Urinary bladder (tissue), 4 donors: ENCODE measurements around the gene ASMTL. TPM values are rescaled to one million over a fixed set of nuclear protein-coding genes. Genes with fewer than 3 reads are reported as not detected.
"Not testable (repeated sequence)": the region's sequence is repeated elsewhere in the genome, so short reads cannot be mapped to it uniquely, and the experiment has no call there.

ENCODE experiments used
- DNase-seq: peaks from one replicate; pipeline ENCODE4 v3.0.0-alpha.2; 2015; ENCODE audit errors: extremely low spot score
- H3K27ac ChIP-seq: one replicate; pipeline ENCODE4 v1.5.1; 2013; ENCODE audit warnings: low read depth, mild to moderate bottlenecking, moderate library complexity
- H3K36me3 ChIP-seq: one replicate; pipeline ENCODE4 v1.6.1; 2013; ENCODE audit warnings: mild to moderate bottlenecking, moderate library complexity; ENCODE audit not compliant: insufficient read depth
- H3K4me1 ChIP-seq: one replicate; pipeline ENCODE4 v1.6.1; 2013; ENCODE audit warnings: mild to moderate bottlenecking, moderate library complexity; ENCODE audit not compliant: insufficient read depth
- H3K4me3 ChIP-seq: one replicate; pipeline ENCODE4 v1.5.1; 2013; ENCODE audit warnings: low read depth, low read length
- WGBS: extraction: QIAGEN DNeasy Blood & Tissue Kit; methylation state at CpG from one replicate; pipeline ENCODE4 v1.1.7; 2013; 5-methylcytosine and 5-hydroxymethylcytosine counted together
- polyA plus RNA-seq: library from polyadenylated mRNA; stranded (reverse); fragments of 200-250 nt; gene quantifications from one replicate; pipeline ENCODE4 v1.2.3, GENCODE V29; 2013
- total RNA-seq: library from RNA; depleted of rRNA; stranded (reverse); fragments of >200 nt; gene quantifications from one replicate; pipeline ENCODE4 v1.2.3, GENCODE V29; 2014
- donor health status: healthy with polysubstance abuse.
- donor health status: healthy.

ASMTL gene
- total RNA-seq = 9.1 TPM
- polyA plus RNA-seq = 46.2 TPM

- Histone ChIP-seq H3K27ac (peak within 1 kb of the TSS; percentile 92), H3K4me3 (peak within 1 kb of the TSS; percentile 84), H3K4me1 (peaks cover 4% of the 10 kb centered on the region), H3K36me3 (no peaks in the 10 kb centered on the region)
- DNase-seq = peak; percentile 98
- under 1% methylated on average over 76 of the region's 76 CpGs for WGBS
Observed at GRCh38 chrX:1452516-1453394, at the start of gene ASMTL. TSS of gene ASMTL (minus strand) at chrX:1452909. CDS start at chrX:1452840, 69 bp downstream.

- no peak for DNase-seq
- no peak overlapping the region for H3K4me3 ChIP-seq
- no peak overlapping the region for H3K27ac ChIP-seq
- 61% methylated on average over 12 of the region's 12 CpGs for WGBS
- no peaks in the 10 kb centered on the region for H3K4me1 ChIP-seq
- no peaks in the 10 kb centered on the region for H3K36me3 ChIP-seq
Observed at GRCh38 chrX:1502241-1502640, 49.5 kb upstream of the ASMTL start.

- DNase-seq = no peak
- 80% methylated on average over 23 of the region's 23 CpGs for WGBS
- Histone ChIP-seq H3K36me3 (no peaks in the 10 kb centered on the region), H3K4me3 (no peak overlapping the region), H3K4me1 (no peaks in the 10 kb centered on the region), H3K27ac (no peak overlapping the region)
Observed at GRCh38 chrX:1500701-1501624, 48.3 kb upstream of the ASMTL start.

GRCh38 chrX:1496076-1496475, 43.4 kb upstream of the ASMTL start:
- no peak for DNase-seq
- Histone ChIP-seq H3K27ac (no peak overlapping the region), H3K4me3 (no peak overlapping the region), H3K4me1 (no peaks in the 10 kb centered on the region), H3K36me3 (no peaks in the 10 kb centered on the region)
- WGBS = 74% methylated on average over 12 of the region's 12 CpGs

- WGBS = 13% methylated on average over 15 of the region's 15 CpGs
Observed at GRCh38 chrX:1493877-1494510, 41.3 kb upstream of the ASMTL start.

GRCh38 chrX:1493412-1493811, 40.7 kb upstream of the ASMTL start:
- Histone ChIP-seq H3K4me3 (no peak overlapping the region), H3K4me1 (no peaks in the 10 kb centered on the region)

More at GRCh38 chrX:1493877-1494510, 41.3 kb upstream of the ASMTL start:
- DNase-seq = no peak
- no peaks in the 10 kb centered on the region for H3K4me1 ChIP-seq
- H3K4me3 ChIP-seq = no peak overlapping the region
- no peak overlapping the region for H3K27ac ChIP-seq
- H3K36me3 ChIP-seq = no peaks in the 10 kb centered on the region

GRCh38 chrX:1492421-1493012, 39.8 kb upstream of the ASMTL start:
- Histone ChIP-seq H3K4me3 (no peak overlapping the region), H3K36me3 (no peaks in the 10 kb centered on the region), H3K4me1 (no peaks in the 10 kb centered on the region), H3K27ac (no peak overlapping the region)
- WGBS = 90% methylated on average over 9 of the region's 9 CpGs
- DNase-seq = no peak

More at GRCh38 chrX:1493412-1493811, 40.7 kb upstream of the ASMTL start:
- DNase-seq = no peak
- 24% methylated on average over 16 of the region's 16 CpGs for WGBS
- Histone ChIP-seq H3K27ac (no peak overlapping the region), H3K36me3 (no peaks in the 10 kb centered on the region)

- Histone ChIP-seq H3K36me3 (no peaks in the 10 kb centered on the region), H3K4me3 (no peak overlapping the region), H3K27ac (no peak overlapping the region), H3K4me1 (no peaks in the 10 kb centered on the region)
- DNase-seq = no peak
- 86% methylated on average over 6 of the region's 6 CpGs for WGBS
Observed at GRCh38 chrX:1491851-1492349, 39.2 kb upstream of the ASMTL start.

- H3K36me3 ChIP-seq, H3K4me1 ChIP-seq, DNase-seq, H3K4me3 ChIP-seq, H3K27ac ChIP-seq: not testable (repeated sequence)
- WGBS = 95% methylated on average over 4 of the region's 4 CpGs
Observed at GRCh38 chrX:1491248-1491647, 38.5 kb upstream of the ASMTL start.

GRCh38 chrX:1490723-1491122, 38.0 kb upstream of the ASMTL start:
- not testable (repeated sequence) for DNase-seq, H3K36me3 ChIP-seq, H3K4me1 ChIP-seq, H3K27ac ChIP-seq, H3K4me3 ChIP-seq
- 90% methylated on average over 1 of the region's 1 CpG for WGBS

GRCh38 chrX:1489354-1489753, 36.6 kb upstream of the ASMTL start:
- not testable (repeated sequence) for DNase-seq, H3K4me3 ChIP-seq, H3K36me3 ChIP-seq, H3K4me1 ChIP-seq, H3K27ac ChIP-seq
- 81% methylated on average over 5 of the region's 5 CpGs for WGBS

- WGBS = 93% methylated on average over 1 of the region's 1 CpG
- no peaks in the 10 kb centered on the region for H3K4me1 ChIP-seq
- DNase-seq = no peak
- no peak overlapping the region for H3K27ac ChIP-seq
- H3K36me3 ChIP-seq = no peaks in the 10 kb centered on the region
- no peak overlapping the region for H3K4me3 ChIP-seq
Observed at GRCh38 chrX:1488745-1489144, 36.0 kb upstream of the ASMTL start.

GRCh38 chrX:1488141-1488540, 35.4 kb upstream of the ASMTL start:
- no peak overlapping the region for H3K4me3 ChIP-seq
- no peaks in the 10 kb centered on the region for H3K36me3 ChIP-seq
- 82% methylated on average over 3 of the region's 3 CpGs for WGBS
- no peak for DNase-seq
- H3K4me1 ChIP-seq = no peaks in the 10 kb centered on the region
- H3K27ac ChIP-seq = no peak overlapping the region
